Motor neuron (in vitro differentiated cells): ENCODE data around the gene UQCC3. TPM values are rescaled to one million over a fixed set of nuclear protein-coding genes. Genes with fewer than 3 reads are reported as not detected.
"Not testable (repeated sequence)": the region's sequence is repeated elsewhere in the genome, so short reads cannot be mapped to it uniquely, and the experiment has no call there.

ENCODE experiments used
- ATAC-seq, 8 experiments: fragments of 200-7000 bp; cut with Tn5 transposase; replicated peaks in 6 of 8; 2 replicates each; pipeline ENCODE4 v1.8.0; 2021; ENCODE audit warnings: mild to moderate bottlenecking in 8 of 8, moderate library complexity in 8 of 8
- H3K27ac ChIP-seq, 2 donors: fragments of 250-450 bp; sonication (Bioruptor Pico); 2 replicates each; pipeline ENCODE4 v1.9.0; 2021; ENCODE audit warnings: antibody characterized with exemption in 2 of 2, mild to moderate bottlenecking in 2 of 2, moderate library complexity in 1 of 2
- H3K4me1 ChIP-seq, 2 donors: fragments of 250-450 bp; sonication (Bioruptor Pico); replicated peaks in 1 of 2; 2 replicates each; pipeline ENCODE4 v1.6.1; 2021; ENCODE audit warnings: antibody characterized with exemption in 2 of 2, mild to moderate bottlenecking in 2 of 2, moderate library complexity in 1 of 2
- H3K4me3 ChIP-seq, 5 donors: fragments of 250-450 bp; sonication (Bioruptor Pico); 2 replicates each; pipeline ENCODE4 v1.9.0; 2021; ENCODE audit warnings: antibody characterized with exemption in 5 of 5, mild to moderate bottlenecking in 5 of 5, moderate library complexity in 4 of 5
- WGBS, 10 experiments: fragments of 450-650 bp; shearing (Covaris generic); methylation state at CpG; one replicate each; pipeline ENCODE4 v1.0.0; 2022; 5-methylcytosine and 5-hydroxymethylcytosine counted together
- in situ Hi-C, 9 experiments: fragments of 400-800 bp; cut with MboI; loops; one replicate each; pipeline ENCODE4 v1.15.0; 2021; ENCODE audit warnings: low sequenced_read_pairs in 9 of 9, low pct_unique_long_range_greater_than_20kb in 2 of 9; ENCODE audit not compliant: unreplicated experiment in 9 of 9
- total RNA-seq, 8 experiments: library from RNA; unstranded; fragments of 300-600 nt; gene quantifications; 2 replicates each; pipeline versions ENCODE4 v1.2.3 to v1.2.4, GENCODE V29; 2022

The UQCC3 gene
- total RNA-seq, 8 experiments from 2014 or later, result 7.9 to 17.7 (median 10.3) TPM

GRCh38 chr11:62671236-62671607 lies 251 bp upstream of the UQCC3 start:
- 0 to 4% (median 1%) methylated on average over 4 to 12 of the region's 17 CpGs; no CpG with 5 or more reads in 6 of the 10 experiments for WGBS, 10 experiments
- Histone ChIP-seq H3K4me3 (peak overlapping the region; percentile 45 to 75 (median 66)), H3K27ac (peak overlapping the region; percentile 81 to 88), H3K4me1 (peaks cover 20 to 26% of the 10 kb centered on the region in 2 donors)
- peak; percentile 6 to 45 (median 34) for ATAC-seq
- in situ Hi-C loops, result no loop called here

GRCh38 chr11:62673196-62673525 lies 1.7 kb downstream of the UQCC3 start:
- in situ Hi-C loops, result no loop called here
- WGBS, 10 experiments, result 0 to 100% (median 89%) methylated on average over 1 to 2 of the region's 2 CpGs; no CpG with 5 or more reads in 2 of the 10 experiments
- Histone ChIP-seq H3K4me3 (no peak overlapping the region), H3K4me1 (peaks cover 16 to 17% of the 10 kb centered on the region in 2 donors), H3K27ac (no peak overlapping the region)
- ATAC-seq, result no peak

GRCh38 chr11:62675415-62675814 lies 3.9 kb downstream of the UQCC3 start:
- H3K4me1 ChIP-seq, result peaks cover 20 to 23% of the 10 kb centered on the region in 2 donors
- H3K27ac ChIP-seq, ATAC-seq, in situ Hi-C loops, H3K4me3 ChIP-seq: not testable (repeated sequence)
- WGBS, 10 experiments, result 60 to 100% (median 98%) methylated on average over 1 to 10 of the region's 10 CpGs; no CpG with 5 or more reads in 2 of the 10 experiments

GRCh38 chr11:62676698-62677097 lies 5.2 kb downstream of the UQCC3 start:
- H3K4me1 ChIP-seq, result peaks cover 16 to 18% of the 10 kb centered on the region in 2 donors
- no peak overlapping the region for H3K4me3 ChIP-seq
- WGBS, 10 experiments, result 0 to 48% (median 38%) methylated on average over 2 of the region's 6 CpGs; no CpG with 5 or more reads in 7 of the 10 experiments
- no peak overlapping the region for H3K27ac ChIP-seq
- in situ Hi-C loops, result no loop called here
- ATAC-seq, result no peak

- Histone ChIP-seq H3K4me1 (peaks cover 16 to 18% of the 10 kb centered on the region in 2 donors), H3K27ac (no peak overlapping the region), H3K4me3 (no peak overlapping the region)
- WGBS, 10 experiments, result 56 to 100% (median 81%) methylated on average over 2 to 6 of the region's 6 CpGs; no CpG with 5 or more reads in 3 of the 10 experiments
- no peak for ATAC-seq
- in situ Hi-C loops, result no loop called here
These were observed 5.7 kb downstream of the UQCC3 start for GRCh38 chr11:62677156-62677555.

GRCh38 chr11:62677714-62678113 lies 6.2 kb downstream of the UQCC3 start:
- peaks cover 14 to 15% of the 10 kb centered on the region in 2 donors for H3K4me1 ChIP-seq
- 58 to 96% (median 82%) methylated on average over 4 to 15 of the region's 15 CpGs; no CpG with 5 or more reads in 2 of the 10 experiments for WGBS, 10 experiments
- H3K27ac ChIP-seq, result no peak overlapping the region
- ATAC-seq, result no peak
- H3K4me3 ChIP-seq, result peak overlapping the region in 3 of 5 donors; percentile 71 to 100 (median 99)
- in situ Hi-C loops, result no loop called here

GRCh38 chr11:62678433-62678769 lies 6.9 kb downstream of the UQCC3 start:
- in situ Hi-C loops, result no loop called here
- peak in 1 of 8 experiments; percentile 2 for ATAC-seq

GRCh38 chr11:62678770-62679696 lies 7.6 kb downstream of the UQCC3 start, which contains the start of gene UBXN1:
Gene UBXN1 (minus strand): TSS chr11:62679073. CDS start chr11:62678923, 150 bp downstream.
- in situ Hi-C loops, result no loop called here
- 0 to 90% (median 16%) methylated on average over 2 to 31 of the region's 55 CpGs for WGBS, 10 experiments

More at GRCh38 chr11:62678433-62678769, 6.9 kb downstream of the UQCC3 start:
- Histone ChIP-seq H3K4me1 (peaks cover 10 to 12% of the 10 kb centered on the region in 2 donors), H3K4me3 (peak overlapping the region; percentile 71 to 100 (median 98)), H3K27ac (peak overlapping the region; percentile 62 to 71)
- WGBS, 10 experiments, result 0 to 8% (median 2%) methylated on average over 1 to 7 of the region's 16 CpGs; no CpG with 5 or more reads in 6 of the 10 experiments

GRCh38 chr11:62680825-62681240 lies 9.4 kb downstream of the UQCC3 start:
- Histone ChIP-seq H3K4me1 (peaks cover 10 to 12% of the 10 kb centered on the region in 2 donors), H3K4me3 (no peak overlapping the region), H3K27ac (no peak overlapping the region)
- in situ Hi-C loops, result no loop called here
- 17 to 86% (median 79%) methylated on average over 1 to 4 of the region's 4 CpGs; no CpG with 5 or more reads in 2 of the 10 experiments for WGBS, 10 experiments
- ATAC-seq, result peak; percentile 61 to 82 (median 66)

More at GRCh38 chr11:62678770-62679696, 7.6 kb downstream of the UQCC3 start, which contains the start of gene UBXN1:
- H3K27ac ChIP-seq, result peak within 1 kb of the TSS; percentile 62 to 71
- H3K4me1 ChIP-seq, result peaks cover 10 to 12% of the 10 kb centered on the region in 2 donors
- ATAC-seq, result peak; percentile 77 to 92 (median 90)
- H3K4me3 ChIP-seq, result peak within 1 kb of the TSS; percentile 71 to 100 (median 98)

- Histone ChIP-seq H3K4me1 (peaks cover 10 to 12% of the 10 kb centered on the region in 2 donors), H3K27ac (no peak overlapping the region), H3K4me3 (no peak overlapping the region)
- 72 to 100% (median 93%) methylated on average over 1 to 5 of the region's 7 CpGs; no CpG with 5 or more reads in 1 of the 10 experiments for WGBS, 10 experiments
- in situ Hi-C loops, result no loop called here
- no peak for ATAC-seq
These were observed 11.0 kb downstream of the UQCC3 start for GRCh38 chr11:62682518-62682917.

- 44 to 100% (median 86%) methylated on average over 1 to 24 of the region's 74 CpGs; no CpG with 5 or more reads in 1 of the 10 experiments for WGBS, 10 experiments
- no peaks in the 10 kb centered on the region for H3K4me1 ChIP-seq
- no peak overlapping the region for H3K4me3 ChIP-seq
- in situ Hi-C loops, result no loop called here
- peak in 7 of 8 experiments; percentile 6 to 45 (median 24) for ATAC-seq
- H3K27ac ChIP-seq, result no peak overlapping the region
These were observed 16.3 kb downstream of the UQCC3 start for GRCh38 chr11:62687508-62688396.

- WGBS, 10 experiments, result 0 to 60% (median 25%) methylated on average over 1 of the region's 1 CpG; no CpG with 5 or more reads in 3 of the 10 experiments
- Histone ChIP-seq H3K27ac (no peak overlapping the region), H3K4me1 (no peaks in the 10 kb centered on the region), H3K4me3 (no peak overlapping the region)
- in situ Hi-C loops, result no loop called here
- peak in 3 of 8 experiments; percentile 17 to 32 (median 28) for ATAC-seq
These were observed 17.0 kb downstream of the UQCC3 start for GRCh38 chr11:62688491-62688890.
